HEK293 (cell line): Measurements from ENCODE around the gene PTMA.

ENCODE experiments used
- CTCF ChIA-PET: fragments of 350-600 bp; formaldehyde crosslinking; extraction: SDS; loops from one replicate; lab custom pipeline; 2021; ENCODE audit warnings: antibody characterized with exemption; lab: Yijun Ruan, JAX
- POLR2A ChIA-PET: fragments of 300-600 bp; formaldehyde crosslinking; extraction: SDS; loops from one replicate; lab custom pipeline; 2020; ENCODE audit warnings: antibody characterized with exemption, inconsistent platforms; lab: Yijun Ruan, JAX
- H3K27ac ChIP-seq: fragments of 200-500 bp; sonication (Bioruptor generic); 2 replicates; pipeline ENCODE4 v1.5.1; 2014; ENCODE audit warnings: low read depth, low read length, control low read depth, inconsistent platforms; ENCODE audit errors: extremely low read depth
- H3K36me3 ChIP-seq, 2 experiments: fragments of 200-500 bp in 1 of 2; sonication (Bioruptor generic) in 1 of 2; 1 replicate in 1 of 2; 2 replicates in 1 of 2; pipeline ENCODE4 v1.5.1; 2014 to 2017; ENCODE audit warnings: inconsistent platforms in 2 of 2, low read length in 2 of 2; ENCODE audit not compliant: control insufficient read depth in 2 of 2, insufficient read depth in 1 of 2
- H3K4me1 ChIP-seq: fragments of 200-500 bp; sonication (Bioruptor generic); 2 replicates; pipeline ENCODE4 v1.5.1; 2014; ENCODE audit warnings: mild to moderate bottlenecking, low read length, inconsistent platforms; ENCODE audit not compliant: control insufficient read depth, insufficient read depth
- H3K4me3 ChIP-seq: 2 replicates; pipeline ENCODE4 v1.5.1; 2011; ENCODE audit warnings: low read depth, mild to moderate bottlenecking, control low read depth, low read length, moderate library complexity
- H3K9me3 ChIP-seq: fragments of 200-500 bp; sonication (Bioruptor generic); 2 replicates; pipeline ENCODE4 v1.5.1; 2014; ENCODE audit warnings: low read depth, low read length, inconsistent platforms; ENCODE audit not compliant: control insufficient read depth, insufficient read depth
- AEBP2 ChIP-seq: fragments of 450-650 bp; formaldehyde crosslinking; IDR thresholded peaks from 2 replicates; pipeline ENCODE4 v1.5.1; 2016; ENCODE audit warnings: missing biosample characterization, missing genetic modification characterization, borderline replicate concordance
- BCL11A ChIP-seq: fragments of 450-650 bp; formaldehyde crosslinking; IDR thresholded peaks from 2 replicates; pipeline ENCODE4 v1.5.1; 2016; ENCODE audit warnings: low read depth, missing biosample characterization, missing genetic modification characterization
- GLIS1 ChIP-seq: fragments of 450-650 bp; formaldehyde crosslinking; IDR thresholded peaks from 2 replicates; pipeline ENCODE4 v1.5.1; 2016; ENCODE audit warnings: missing biosample characterization, missing genetic modification characterization
- GLIS2 ChIP-seq: fragments of 450-650 bp; formaldehyde crosslinking; IDR thresholded peaks from 2 replicates; pipeline ENCODE4 v1.5.1; 2016; ENCODE audit warnings: missing biosample characterization, missing genetic modification characterization
- HOXC10 ChIP-seq: sonication (generic); formaldehyde crosslinking; IDR thresholded peaks from 2 replicates; pipeline ENCODE4 v1.8.1; 2023; ENCODE audit warnings: mild to moderate bottlenecking, missing genetic modification reagents
- KLF16 ChIP-seq: fragments of 450-650 bp; formaldehyde crosslinking; IDR thresholded peaks from 2 replicates; pipeline ENCODE4 v1.5.1; 2017; ENCODE audit warnings: missing biosample characterization, missing genetic modification characterization
- MZF1 ChIP-seq: fragments of 450-650 bp; formaldehyde crosslinking; IDR thresholded peaks from 2 replicates; pipeline ENCODE4 v1.5.1; 2017; ENCODE audit warnings: missing biosample characterization, missing genetic modification characterization, borderline replicate concordance
- OVOL3 ChIP-seq: fragments of 450-650 bp; formaldehyde crosslinking; IDR thresholded peaks from 2 replicates; pipeline ENCODE4 v1.5.1; 2016; ENCODE audit warnings: missing biosample characterization, missing genetic modification characterization
- SP3 ChIP-seq: fragments of 450-650 bp; formaldehyde crosslinking; IDR thresholded peaks from 2 replicates; pipeline ENCODE4 v1.5.1; 2016; ENCODE audit warnings: missing biosample characterization, missing genetic modification characterization
- YY1 ChIP-seq: fragments of 450-650 bp; formaldehyde crosslinking; IDR thresholded peaks from 2 replicates; pipeline ENCODE4 v1.5.1; 2018; ENCODE audit warnings: missing biosample characterization, missing genetic modification characterization
- ZBTB44 ChIP-seq: fragments of 450-650 bp; IDR thresholded peaks from 2 replicates; pipeline ENCODE4 v1.5.1; 2018; ENCODE audit warnings: missing biosample characterization, mild to moderate bottlenecking, missing genetic modification characterization
- ZBTB8A ChIP-seq: fragments of 450-650 bp; formaldehyde crosslinking; IDR thresholded peaks from 2 replicates; pipeline ENCODE4 v1.5.1; 2016; ENCODE audit warnings: missing biosample characterization, missing genetic modification characterization
- ZFHX2 ChIP-seq: fragments of 450-650 bp; formaldehyde crosslinking; conservative IDR thresholded peaks from 2 replicates; pipeline ENCODE4 v1.5.1; 2016; ENCODE audit warnings: missing biosample characterization, missing genetic modification characterization
- ZFP37 ChIP-seq: fragments of 450-650 bp; formaldehyde crosslinking; IDR thresholded peaks from 2 replicates; pipeline ENCODE4 v1.5.1; 2016; ENCODE audit warnings: missing biosample characterization, missing genetic modification characterization
- ZIC2 ChIP-seq: fragments of 450-650 bp; formaldehyde crosslinking; IDR thresholded peaks from 2 replicates; pipeline ENCODE4 v1.5.1; 2016; ENCODE audit warnings: missing biosample characterization, missing genetic modification characterization
- ZNF174 ChIP-seq: fragments of 450-650 bp; formaldehyde crosslinking; IDR thresholded peaks from 2 replicates; pipeline ENCODE4 v1.5.0; 2017; ENCODE audit warnings: missing biosample characterization, mild to moderate bottlenecking, missing genetic modification characterization
- ZNF19 ChIP-seq: fragments of 450-650 bp; formaldehyde crosslinking; IDR thresholded peaks from 2 replicates; pipeline ENCODE4; 2016; ENCODE audit warnings: missing biosample characterization, missing genetic modification characterization, low read depth
- ZNF341 ChIP-seq: fragments of 450-650 bp; formaldehyde crosslinking; IDR thresholded peaks from 2 replicates; pipeline ENCODE4; 2016; ENCODE audit warnings: low read depth, missing biosample characterization, missing genetic modification characterization
- ZNF366 ChIP-seq: fragments of 450-650 bp; formaldehyde crosslinking; conservative IDR thresholded peaks from 2 replicates; pipeline ENCODE4 v1.5.1; 2016; ENCODE audit warnings: missing biosample characterization, missing genetic modification characterization
- ZNF394 ChIP-seq: fragments of 450-650 bp; formaldehyde crosslinking; IDR thresholded peaks from 2 replicates; pipeline ENCODE4 v1.5.1; 2016; ENCODE audit warnings: missing biosample characterization, missing genetic modification characterization, mild to moderate bottlenecking, moderate library complexity, borderline replicate concordance
- ZNF423 ChIP-seq: fragments of 450-650 bp; formaldehyde crosslinking; IDR thresholded peaks from 2 replicates; pipeline ENCODE4 v1.5.1; 2016; ENCODE audit warnings: missing biosample characterization, missing genetic modification characterization
- ZNF530 ChIP-seq: fragments of 450-650 bp; formaldehyde crosslinking; IDR thresholded peaks from 2 replicates; pipeline ENCODE4 v1.5.1; 2016; ENCODE audit warnings: low read depth, missing biosample characterization, missing genetic modification characterization
- ZNF549 ChIP-seq: fragments of 450-650 bp; IDR thresholded peaks from 2 replicates; pipeline ENCODE4 v1.5.1; 2018; ENCODE audit warnings: missing biosample characterization, missing genetic modification characterization, mild to moderate bottlenecking, inconsistent platforms, moderate library complexity
- ZNF561 ChIP-seq: fragments of 450-650 bp; IDR thresholded peaks from 2 replicates; pipeline ENCODE4 v1.5.1; 2018; ENCODE audit warnings: missing biosample characterization, missing genetic modification characterization, borderline replicate concordance
- ZNF610 ChIP-seq: fragments of 450-650 bp; formaldehyde crosslinking; IDR thresholded peaks from 2 replicates; pipeline ENCODE4 v1.5.1; 2016; ENCODE audit warnings: missing biosample characterization, missing genetic modification characterization, borderline replicate concordance
- ZNF654 ChIP-seq: fragments of 450-650 bp; formaldehyde crosslinking; IDR thresholded peaks from 2 replicates; pipeline ENCODE4 v1.5.1; 2016; ENCODE audit warnings: low read depth, missing biosample characterization, missing genetic modification characterization
- ZNF660 ChIP-seq: fragments of 450-650 bp; IDR thresholded peaks from 2 replicates; pipeline ENCODE4 v1.5.1; 2018; ENCODE audit warnings: missing biosample characterization, mild to moderate bottlenecking, missing genetic modification characterization
- ZNF692 ChIP-seq: fragments of 450-650 bp; formaldehyde crosslinking; IDR thresholded peaks from 2 replicates; pipeline ENCODE4 v1.5.1; 2016; ENCODE audit warnings: missing biosample characterization, missing genetic modification characterization
- ZNF843 ChIP-seq: fragments of 450-650 bp; formaldehyde crosslinking; IDR thresholded peaks from 2 replicates; pipeline ENCODE4 v1.5.1; 2016; ENCODE audit warnings: missing biosample characterization, missing genetic modification characterization
- ZSCAN23 ChIP-seq: fragments of 450-650 bp; formaldehyde crosslinking; IDR thresholded peaks from 2 replicates; pipeline ENCODE4 v1.5.1; 2016; ENCODE audit warnings: missing biosample characterization, missing genetic modification characterization
- ZSCAN30 ChIP-seq: fragments of 450-650 bp; IDR thresholded peaks from 2 replicates; pipeline ENCODE4 v1.5.1; 2018; ENCODE audit warnings: missing biosample characterization, mild to moderate bottlenecking, missing genetic modification characterization, moderate library complexity
- ZSCAN4 ChIP-seq: fragments of 450-650 bp; formaldehyde crosslinking; IDR thresholded peaks from 2 replicates; pipeline ENCODE4 v1.5.1; 2017; ENCODE audit warnings: missing biosample characterization, missing genetic modification characterization

Gene PTMA

GRCh38 chr2:231666171-231667095, 41.9 kb upstream of the PTMA start:
- Histone ChIP-seq H3K4me3 (peak overlapping the region; percentile 43), H3K36me3 (no peaks in the 10 kb centered on the region), H3K9me3 (no peaks in the 10 kb centered on the region), H3K4me1 (0 out of 2 replicates have a peak, but pooled peaks cover 3% of the 10 kb centered on the region), H3K27ac (peak overlapping the region; percentile 85)
- CTCF ChIA-PET: interaction anchor here (0.7 to 5.4 kb wide), 10 partner anchors 10 to 98 kb away, joined by 3 to 48 read pairs (median 4); no protein-coding TSS in a partner anchor
- POLR2A ChIA-PET: interaction anchor here (0.5 to 2.9 kb wide), 9 partner anchors 9 to 62 kb away, joined by 3 to 31 read pairs (median 8); partner anchors contain the start of gene PTMA
- TF ChIP-seq ZIC2 (tag by site-specific recombination) (peak; percentile 92), ZNF341 (tag by site-specific recombination) (peak; percentile 95), YY1 (no peak), GLIS2 (peak; percentile 94), ZNF423 (tag by site-specific recombination) (peak; percentile 93), ZFHX2 (tag by site-specific recombination) (0 out of 2 replicates have a peak, but pooled peaks have one; percentile 9), ZNF174 (tag by site-specific recombination) (no peak), MZF1 (peak; percentile 51; the same call in 1 of the 2 replicates), HOXC10 (CRISPR knock-in tag) (no peak), GLIS1 (tag by site-specific recombination) (peak; percentile 96), ZNF610 (tag by site-specific recombination) (peak; percentile 36; the same call in 1 of the 2 replicates), ZNF19 (tag by site-specific recombination) (no peak), ZNF654 (no peak), AEBP2 (tag by site-specific recombination) (no peak), ZSCAN4 (tag by site-specific recombination) (no peak), ZNF394 (tag by site-specific recombination) (peak; percentile 96), ZNF843 (tag by site-specific recombination) (0 out of 2 replicates have a peak, but pooled peaks have one; percentile 31), SP3 (tag by site-specific recombination) (peak; percentile 82), OVOL3 (tag by site-specific recombination) (no peak), ZBTB44 (tag by site-specific recombination) (peak; percentile 78), ZNF530 (peak; percentile 65; the same call in 1 of the 2 replicates), ZSCAN23 (0 out of 2 replicates have a peak, but pooled peaks have one; percentile 52), ZNF660 (tag by site-specific recombination) (0 out of 2 replicates have a peak, but pooled peaks have one; percentile 61), BCL11A (tag by site-specific recombination) (no peak), KLF16 (tag by site-specific recombination) (peak; percentile 57), ZNF549 (tag by site-specific recombination) (no peak), ZBTB8A (tag by site-specific recombination) (peak; percentile 86), ZNF366 (tag by site-specific recombination) (peak; percentile 93), ZSCAN30 (tag by site-specific recombination) (peak; percentile 70; the same call in 1 of the 2 replicates), ZNF561 (tag by site-specific recombination) (peak; percentile 65; the same call in 1 of the 2 replicates), ZNF692 (tag by site-specific recombination) (0 out of 2 replicates have a peak, but pooled peaks have one; percentile 36), ZFP37 (tag by site-specific recombination) (0 out of 2 replicates have a peak, but pooled peaks have one; percentile 67)
